ENCODE measurements around the gene SAP30BP.

Gene SAP30BP

GRCh38 chr17:75684249-75684648 lies 17.1 kb downstream of the SAP30BP start:
- TF ChIP-seq TOX (CRISPR knock-in tag; IDR thresholded peaks at IDR 0.05; ENCODE audit: borderline replicate concordance): no peak
- no peak for TF ChIP-seq PATZ1 (CRISPR knock-in tag; IDR thresholded peaks at IDR 0.05; ENCODE audit: borderline replicate concordance)
- TF ChIP-seq SNAI2 (CRISPR knock-in tag; IDR thresholded peaks at IDR 0.05): no peak
- no peak for TF ChIP-seq GLIS3 (CRISPR knock-in tag; IDR thresholded peaks at IDR 0.05)
- TF ChIP-seq ISL1 (CRISPR knock-in tag; IDR thresholded peaks at IDR 0.05): no peak
- no peak for TF ChIP-seq POU6F1 (CRISPR knock-in tag; IDR thresholded peaks at IDR 0.05; ENCODE audit: borderline replicate concordance, low read depth)
- no peak for TF ChIP-seq CSRNP3 (CRISPR knock-in tag; IDR thresholded peaks at IDR 0.05)
- no peak for TF ChIP-seq TCF4 (CRISPR knock-in tag; IDR thresholded peaks at IDR 0.05; ENCODE audit: borderline replicate concordance)
- no peak for ATAC-seq

- ATAC-seq: peak; percentile 51
- no peak for TF ChIP-seq ZNF565 (CRISPR knock-in tag; conservative IDR thresholded peaks at IDR 0.05; ENCODE audit: low read depth)
- TF ChIP-seq ZFP3 (CRISPR knock-in tag; IDR thresholded peaks at IDR 0.05): no peak
- TF ChIP-seq ESRRG (CRISPR knock-in tag; IDR thresholded peaks at IDR 0.05): no peak
- TF ChIP-seq SNAI2 (CRISPR knock-in tag; IDR thresholded peaks at IDR 0.05): no peak
- TF ChIP-seq OSR1 (CRISPR knock-in tag; IDR thresholded peaks at IDR 0.05): no peak
- no peak for TF ChIP-seq CREB5 (CRISPR knock-in tag; IDR thresholded peaks at IDR 0.05; ENCODE audit: low read depth)
- TF ChIP-seq TOX (CRISPR knock-in tag; IDR thresholded peaks at IDR 0.05; ENCODE audit: borderline replicate concordance): no peak
- no peak for TF ChIP-seq ARNTL (CRISPR knock-in tag; IDR thresholded peaks at IDR 0.05; ENCODE audit: borderline replicate concordance, low read depth)
- no peak for TF ChIP-seq RARB (CRISPR knock-in tag; IDR thresholded peaks at IDR 0.05)
- TF ChIP-seq ZFP30 (CRISPR knock-in tag; IDR thresholded peaks at IDR 0.05): no peak
Observed at GRCh38 chr17:75684924-75685323, 17.8 kb downstream of the SAP30BP start.

- TF ChIP-seq BACH2 (CRISPR knock-in tag; IDR thresholded peaks at IDR 0.05; ENCODE audit: borderline replicate concordance) (no peak), TCF4 (CRISPR knock-in tag; IDR thresholded peaks at IDR 0.05; ENCODE audit: borderline replicate concordance) (no peak), ZNF8 (CRISPR knock-in tag; IDR thresholded peaks at IDR 0.05) (no peak), ESRRG (CRISPR knock-in tag; IDR thresholded peaks at IDR 0.05) (no peak), SNAI2 (CRISPR knock-in tag; IDR thresholded peaks at IDR 0.05) (no peak), PPARA (CRISPR knock-in tag; IDR thresholded peaks at IDR 0.05; ENCODE audit: borderline replicate concordance) (no peak), ZNF70 (CRISPR knock-in tag; IDR thresholded peaks at IDR 0.05) (no peak), TOX (CRISPR knock-in tag; IDR thresholded peaks at IDR 0.05; ENCODE audit: borderline replicate concordance) (no peak), ZC3H10 (CRISPR knock-in tag; IDR thresholded peaks at IDR 0.05) (no peak), TSHZ2 (CRISPR knock-in tag; IDR thresholded peaks at IDR 0.05) (no peak), ARNTL (CRISPR knock-in tag; IDR thresholded peaks at IDR 0.05; ENCODE audit: borderline replicate concordance, low read depth) (no peak), GLIS3 (CRISPR knock-in tag; IDR thresholded peaks at IDR 0.05) (no peak), CSRNP3 (CRISPR knock-in tag; IDR thresholded peaks at IDR 0.05) (no peak), OSR1 (CRISPR knock-in tag; IDR thresholded peaks at IDR 0.05) (no peak), ISL1 (CRISPR knock-in tag; IDR thresholded peaks at IDR 0.05) (no peak), ZNF565 (CRISPR knock-in tag; conservative IDR thresholded peaks at IDR 0.05; ENCODE audit: low read depth) (no peak)
- ATAC-seq: no peak
Observed at GRCh38 chr17:75685499-75685898, 18.4 kb downstream of the SAP30BP start.
